Measurements from ENCODE around the gene UNC5C.

- TF ChIP-seq POLR2AphosphoS5 (IDR thresholded peaks at IDR 0.05) = no peak
- TF ChIP-seq, protein P1, sequence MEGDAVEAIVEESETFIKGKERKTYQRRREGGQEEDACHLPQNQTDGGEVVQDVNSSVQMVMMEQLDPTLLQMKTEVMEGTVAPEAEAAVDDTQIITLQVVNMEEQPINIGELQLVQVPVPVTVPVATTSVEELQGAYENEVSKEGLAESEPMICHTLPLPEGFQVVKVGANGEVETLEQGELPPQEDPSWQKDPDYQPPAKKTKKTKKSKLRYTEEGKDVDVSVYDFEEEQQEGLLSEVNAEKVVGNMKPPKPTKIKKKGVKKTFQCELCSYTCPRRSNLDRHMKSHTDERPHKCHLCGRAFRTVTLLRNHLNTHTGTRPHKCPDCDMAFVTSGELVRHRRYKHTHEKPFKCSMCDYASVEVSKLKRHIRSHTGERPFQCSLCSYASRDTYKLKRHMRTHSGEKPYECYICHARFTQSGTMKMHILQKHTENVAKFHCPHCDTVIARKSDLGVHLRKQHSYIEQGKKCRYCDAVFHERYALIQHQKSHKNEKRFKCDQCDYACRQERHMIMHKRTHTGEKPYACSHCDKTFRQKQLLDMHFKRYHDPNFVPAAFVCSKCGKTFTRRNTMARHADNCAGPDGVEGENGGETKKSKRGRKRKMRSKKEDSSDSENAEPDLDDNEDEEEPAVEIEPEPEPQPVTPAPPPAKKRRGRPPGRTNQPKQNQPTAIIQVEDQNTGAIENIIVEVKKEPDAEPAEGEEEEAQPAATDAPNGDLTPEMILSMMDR (IDR thresholded peaks at IDR 0.05) = no peak
Measured at GRCh38 chr4:95363966-95364365, 184.8 kb downstream of the UNC5C start.

Data from breast epithelium (tissue), 3 donors.